ENCODE data around the gene HDAC10. TPM values are rescaled to one million over a fixed set of nuclear protein-coding genes. Genes with fewer than 3 reads are reported as not detected.

The HDAC10 gene
- total RNA-seq, 1 donor from 2014 or later = 40.6 TPM

GRCh38 chr22:50197856-50198623, 53.0 kb downstream of the HDAC10 start:
- no peak for DNase-seq (ENCODE audit: low read depth)
- H3K4me3 ChIP-seq (ENCODE audit: low read depth, low read length) = no peak overlapping the region
- no peak for TF ChIP-seq CTCF (conservative IDR thresholded peaks at IDR 0.05; ENCODE audit: low read depth, low read length)

- no peak for TF ChIP-seq CTCF (conservative IDR thresholded peaks at IDR 0.05; ENCODE audit: low read depth, low read length)
- DNase-seq (ENCODE audit: low read depth) = no peak
- H3K4me3 ChIP-seq (ENCODE audit: low read depth, low read length) = no peak overlapping the region
Observed at GRCh38 chr22:50197000-50197800, 53.9 kb downstream of the HDAC10 start.

- no peak for DNase-seq (ENCODE audit: low read depth)
- no peak overlapping the region for H3K4me3 ChIP-seq (ENCODE audit: low read depth, low read length)
- no peak for TF ChIP-seq CTCF (conservative IDR thresholded peaks at IDR 0.05; ENCODE audit: low read depth, low read length)
Observed at GRCh38 chr22:50196256-50196655, 54.8 kb downstream of the HDAC10 start.

Other genes starting within 250 kb of the HDAC10 start
- gene IL17REL, start 238.5 kb downstream of the HDAC10 start, total RNA-seq = not detected in 2 replicates
- gene TTLL8, start 193.0 kb downstream of the HDAC10 start, total RNA-seq = not detected in 2 replicates
- gene MLC1, start 165.8 kb downstream of the HDAC10 start, total RNA-seq = not detected in 2 replicates
- gene MOV10L1, start 161.3 kb downstream of the HDAC10 start, total RNA-seq = 0.12 and 0.29 TPM in 2 replicates
- 0.07 and 0.12 TPM in 2 replicates for gene PANX2, start 80.5 kb downstream of the HDAC10 start, total RNA-seq
- gene TRABD, start 65.4 kb downstream of the HDAC10 start, total RNA-seq = 55.5 and 68.9 TPM in 2 replicates
- 31.0 and 31.1 TPM in 2 replicates for gene SELENOO, start 50.3 kb downstream of the HDAC10 start, total RNA-seq
- 19.8 and 26.1 TPM in 2 replicates for gene TUBGCP6, start 6.2 kb downstream of the HDAC10 start, total RNA-seq
- gene MAPK12, start 10.4 kb upstream of the HDAC10 start, total RNA-seq = 33.9 and 56.0 TPM in 2 replicates
- 5.4 and 8.4 TPM in 2 replicates for gene MAPK11, start 19.1 kb upstream of the HDAC10 start, total RNA-seq
- 113 and 177 TPM in 2 replicates for gene PLXNB2, start 56.4 kb upstream of the HDAC10 start, total RNA-seq
- 1.2 and 4.4 TPM in 2 replicates for gene DENND6B, start 75.7 kb upstream of the HDAC10 start, total RNA-seq
- 35.7 and 49.3 TPM in 2 replicates for gene PPP6R2, start 92.1 kb upstream of the HDAC10 start, total RNA-seq
- gene SBF1, start 223.8 kb upstream of the HDAC10 start, total RNA-seq = 56.6 and 59.0 TPM in 2 replicates
- gene ADM2, start 230.3 kb upstream of the HDAC10 start, total RNA-seq = 3.9 and 4.4 TPM in 2 replicates
- not detected in 2 replicates for gene MIOX, start 235.6 kb upstream of the HDAC10 start, total RNA-seq